ENCODE results near the gene FOXN1. TPM values are rescaled to one million over a fixed set of nuclear protein-coding genes. Genes with fewer than 3 reads are reported as not detected.

The FOXN1 gene
- total and polyA plus RNA-seq, 2 of the 4 experiments (the other 2 are of a cell fraction) = not detected

- ChIA-PET POLR2A (ENCODE audit: unreplicated experiment) (no interaction called here), CTCF (no interaction called here)
- Histone ChIP-seq H2BK120ac (ENCODE audit: low read depth, low read length) (no peak overlapping the region), H4K5ac (ENCODE audit: low read depth, low read length) (no peak overlapping the region), H3K9me3 (ENCODE audit: control insufficient read depth, insufficient read depth, low read length) (no peaks in the 10 kb centered on the region), H2AK9ac (replicated peaks; ENCODE audit: low read depth, low read length, poor library complexity) (no peak overlapping the region), H4K91ac (ENCODE audit: insufficient read depth, low read depth, low read length) (no peak overlapping the region), H3K79me1 (ENCODE audit: low read depth in 1 of 2, low read length in 2 of 2) (no peaks in the 10 kb centered on the region), H2BK5ac (ENCODE audit: low read depth, low read length, poor library complexity, severe bottlenecking) (no peak overlapping the region), H3K4me2 (ENCODE audit: low read depth, low read length) (no peak overlapping the region), H3K27ac (ENCODE audit: insufficient read depth, low read length) (no peak overlapping the region), H2AK5ac (ENCODE audit: low read depth, low read length) (no peak overlapping the region), H2BK20ac (ENCODE audit: low read depth, low read length) (no peak overlapping the region), H3K14ac (replicated peaks; ENCODE audit: low read depth, low read length) (no peak overlapping the region), H2BK15ac (ENCODE audit: low read depth, low read length) (no peak overlapping the region), H4K20me1 (ENCODE audit: insufficient read depth, low read length) (0 out of 2 replicates have a peak, but pooled peaks cover 5% of the 10 kb centered on the region), H3K9ac (ENCODE audit: low read depth, low read length) (no peak overlapping the region), H3K23ac (ENCODE audit: low read depth, low read length) (no peak overlapping the region), H2AFZ (replicated peaks; ENCODE audit: low read length, poor library complexity) (no peak overlapping the region), H3K36me3 (ENCODE audit: control insufficient read depth, insufficient read depth, low read length) (no peaks in the 10 kb centered on the region), H3K4me1 (ENCODE audit: control insufficient read depth, insufficient read depth, low read length) (peaks cover 6% of the 10 kb centered on the region; the same call in 1 of the 2 replicates), H3K18ac (ENCODE audit: low read depth, low read length) (no peak overlapping the region), H3K56ac (ENCODE audit: extremely low read depth, insufficient read depth, low read length) (no peak overlapping the region), H4K8ac (ENCODE audit: low read depth in 2 of 2, low read length in 2 of 2) (no peak overlapping the region), H3K4ac (ENCODE audit: low read depth, low read length) (no peak overlapping the region), H3K9me1 (ENCODE audit: insufficient read depth, low read length) (no peaks in the 10 kb centered on the region), H3K4me3 (ENCODE audit: insufficient read depth, low read depth, low read length) (no peak overlapping the region), H3K27me3 (ENCODE audit: control insufficient read depth, insufficient read depth, low read length) (peaks cover 26% of the 10 kb centered on the region)
- intact Hi-C loops (cut with micrococcal nuclease) = no loop called here
- DNase-seq = no peak
- no TSS peak for BruUV-seq (replicated peaks)
- TF ChIP-seq CEBPB (IDR thresholded peaks at IDR 0.05; ENCODE audit: low read depth, low read length) (no peak), USF2 (IDR thresholded peaks at IDR 0.05; ENCODE audit: low read depth, low read length) (no peak), CTCF (conservative IDR thresholded peaks at IDR 0.05; ENCODE audit: low read depth, low read length) (no peak), SMC3 (IDR thresholded peaks at IDR 0.05; ENCODE audit: low read depth, low read length) (no peak), MXI1 (IDR thresholded peaks at IDR 0.05; ENCODE audit: borderline replicate concordance, low read depth, low read length) (no peak), RCOR1 (IDR thresholded peaks at IDR 0.05; ENCODE audit: insufficient replicate concordance, low read length) (no peak), ELK1 (IDR thresholded peaks at IDR 0.05; ENCODE audit: borderline replicate concordance, low read depth, low read length) (no peak), BHLHE40 (IDR thresholded peaks at IDR 0.05; ENCODE audit: low read depth, low read length) (no peak), POLR2A (IDR thresholded peaks at IDR 0.05; ENCODE audit: low read depth, low read length) (no peak), MAFK (IDR thresholded peaks at IDR 0.05; ENCODE audit: low read depth, low read length) (no peak), RAD21 (IDR thresholded peaks at IDR 0.05; ENCODE audit: low read length) (no peak), NFE2L2 (IDR thresholded peaks at IDR 0.05; ENCODE audit: low read depth, low read length) (no peak), CHD1 (IDR thresholded peaks at IDR 0.05; ENCODE audit: low read depth, low read length) (no peak), FOS (IDR thresholded peaks at IDR 0.05; ENCODE audit: low read depth, low read length) (no peak), RFX5 (IDR thresholded peaks at IDR 0.05; ENCODE audit: low read depth, low read length) (no peak), MAZ (IDR thresholded peaks at IDR 0.05; ENCODE audit: borderline replicate concordance, low read depth, low read length) (no peak)
- dilution Hi-C loops (cut with HindIII; ENCODE audit: low sequenced_read_pairs, unreplicated experiment) = no loop called here
- no peak for ATAC-seq (ENCODE audit: low read depth)
- in situ Hi-C loops (cut with MboI; ENCODE audit: low sequenced_read_pairs) = loop anchor here (10.0 kb wide), 1 partner anchor 124 kb away; the partner anchor contains the start of gene RSKR
- no CpG with 5 or more reads among the region's 11 CpGs for WGBS, 2 experiments (ENCODE audit: extremely low coverage in 2 of 2, insufficient read length in 1 of 2)
These were observed 14.9 kb upstream of the FOXN1 start for GRCh38 chr17:28491286-28491685.
